Measurements from ENCODE around the gene PIK3R5. TPM values are rescaled to one million over a fixed set of nuclear protein-coding genes. Genes with fewer than 3 reads are reported as not detected.

PIK3R5 gene
- total RNA-seq, 2 experiments from 2014 or later: 153 to 159 TPM

DNA sequence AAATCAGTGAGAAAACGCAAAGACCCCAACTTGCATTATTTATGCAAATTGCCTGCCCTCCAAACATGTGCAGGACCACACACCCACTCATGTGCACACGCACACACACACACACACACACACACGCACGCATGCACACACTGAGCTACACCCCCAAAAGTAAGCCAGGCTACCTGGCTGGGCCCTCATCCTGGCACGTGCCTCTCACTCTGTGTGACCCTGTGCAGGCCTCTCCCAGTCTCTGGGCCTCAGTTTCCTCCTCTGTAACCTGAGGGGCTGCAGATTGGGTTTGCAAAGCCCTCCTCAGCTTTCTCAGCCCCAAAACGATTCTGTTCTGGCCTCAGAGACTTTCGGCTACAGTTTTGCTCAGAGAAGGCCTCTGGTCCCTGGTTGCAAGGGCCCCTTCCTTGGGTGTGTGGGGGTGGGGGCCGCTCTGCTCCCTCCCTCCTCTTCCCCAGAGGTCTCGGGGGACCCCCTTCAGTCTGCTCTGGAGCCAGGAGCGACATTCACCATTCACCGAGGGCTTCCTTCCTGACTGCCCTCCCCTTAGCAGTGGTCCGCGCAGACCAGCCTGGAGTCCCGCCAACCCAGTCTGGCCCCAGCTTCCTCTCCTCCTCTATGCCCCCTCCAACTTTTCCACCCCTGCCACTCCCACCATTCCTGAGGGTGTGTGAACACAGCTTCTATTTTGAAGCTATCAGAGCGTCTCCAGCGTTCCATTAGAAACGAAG, 92.6 kb downstream of the PIK3R5 start:
- no peaks in the 10 kb centered on the region for H3K27me3 ChIP-seq (ENCODE audit: control insufficient read depth in 1 of 2, insufficient read depth in 2 of 2, low read length in 2 of 2)
- intact Hi-C loops (cut with DNase I, micrococcal nuclease): no loop called here
- H3K27ac Mint-ChIP-seq: no peak overlapping the region

GRCh38 chr17:8872036-8872704, 93.3 kb downstream of the PIK3R5 start:
- no peak overlapping the region for H3K27ac Mint-ChIP-seq
- H3K27me3 ChIP-seq (ENCODE audit: control insufficient read depth in 1 of 2, insufficient read depth in 2 of 2, low read length in 2 of 2): no peaks in the 10 kb centered on the region
- CTCF ChIA-PET: no interaction called here
- peaks cover 9% of the 10 kb centered on the region for H3K4me1 ChIP-seq (ENCODE audit: insufficient read depth, low read length)
- TF ChIP-seq, protein P1, sequence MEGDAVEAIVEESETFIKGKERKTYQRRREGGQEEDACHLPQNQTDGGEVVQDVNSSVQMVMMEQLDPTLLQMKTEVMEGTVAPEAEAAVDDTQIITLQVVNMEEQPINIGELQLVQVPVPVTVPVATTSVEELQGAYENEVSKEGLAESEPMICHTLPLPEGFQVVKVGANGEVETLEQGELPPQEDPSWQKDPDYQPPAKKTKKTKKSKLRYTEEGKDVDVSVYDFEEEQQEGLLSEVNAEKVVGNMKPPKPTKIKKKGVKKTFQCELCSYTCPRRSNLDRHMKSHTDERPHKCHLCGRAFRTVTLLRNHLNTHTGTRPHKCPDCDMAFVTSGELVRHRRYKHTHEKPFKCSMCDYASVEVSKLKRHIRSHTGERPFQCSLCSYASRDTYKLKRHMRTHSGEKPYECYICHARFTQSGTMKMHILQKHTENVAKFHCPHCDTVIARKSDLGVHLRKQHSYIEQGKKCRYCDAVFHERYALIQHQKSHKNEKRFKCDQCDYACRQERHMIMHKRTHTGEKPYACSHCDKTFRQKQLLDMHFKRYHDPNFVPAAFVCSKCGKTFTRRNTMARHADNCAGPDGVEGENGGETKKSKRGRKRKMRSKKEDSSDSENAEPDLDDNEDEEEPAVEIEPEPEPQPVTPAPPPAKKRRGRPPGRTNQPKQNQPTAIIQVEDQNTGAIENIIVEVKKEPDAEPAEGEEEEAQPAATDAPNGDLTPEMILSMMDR (IDR thresholded peaks at IDR 0.05): no peak
- no peaks in the 10 kb centered on the region for H3K9me3 ChIP-seq (ENCODE audit: control insufficient read depth in 1 of 2, insufficient read depth in 1 of 2, low read length in 2 of 2)
- H3K27me3 Mint-ChIP-seq: no peaks in the 10 kb centered on the region
- H3K36me3 Mint-ChIP-seq (ENCODE audit: low read depth): no peaks in the 10 kb centered on the region
- peaks cover 21% of the 10 kb centered on the region for H3K4me1 Mint-ChIP-seq (ENCODE audit: low read depth)
- H3K9me3 Mint-ChIP-seq: no peaks in the 10 kb centered on the region
- ATAC-seq (ENCODE audit: poor library complexity) (no peak), DNase-seq (peak in 1 of 14 experiments; percentile 5)
- no peak overlapping the region for H3K4me3 ChIP-seq (ENCODE audit: low read length)
- intact Hi-C loops (cut with DNase I, micrococcal nuclease): no loop called here
- POLR2A ChIA-PET: no interaction called here
- H3K36me3 ChIP-seq (ENCODE audit: insufficient read depth, low read length): no peaks in the 10 kb centered on the region
- no peak overlapping the region for H3K4me3 Mint-ChIP-seq
- H3K27ac ChIP-seq (ENCODE audit: low read depth in 1 of 2, low read length in 2 of 2): no peak overlapping the region

More for the DNA sequence above, 92.6 kb downstream of the PIK3R5 start:
- Mint-ChIP-seq H3K4me3 (no peak overlapping the region), H3K27me3 (no peaks in the 10 kb centered on the region), H3K36me3 (ENCODE audit: low read depth) (peaks cover 7% of the 10 kb centered on the region), H3K4me1 (ENCODE audit: low read depth) (peaks cover 14% of the 10 kb centered on the region), H3K9me3 (no peaks in the 10 kb centered on the region)
- Histone ChIP-seq H3K36me3 (ENCODE audit: insufficient read depth, low read length) (peaks cover 3% of the 10 kb centered on the region), H3K4me3 (ENCODE audit: low read length) (no peak overlapping the region), H3K27ac (ENCODE audit: low read depth in 1 of 2, low read length in 2 of 2) (no peak overlapping the region), H3K4me1 (ENCODE audit: insufficient read depth, low read length) (peaks cover 2% of the 10 kb centered on the region), H3K9me3 (ENCODE audit: control insufficient read depth in 1 of 2, insufficient read depth in 1 of 2, low read length in 2 of 2) (no peaks in the 10 kb centered on the region)
- ChIA-PET POLR2A (no interaction called here), CTCF (no interaction called here)
- DNase-seq (peak in 1 of 14 experiments; percentile 10), ATAC-seq (ENCODE audit: poor library complexity) (no peak)
- TF ChIP-seq, protein P1 (IDR thresholded peaks at IDR 0.05): no peak

DNA sequence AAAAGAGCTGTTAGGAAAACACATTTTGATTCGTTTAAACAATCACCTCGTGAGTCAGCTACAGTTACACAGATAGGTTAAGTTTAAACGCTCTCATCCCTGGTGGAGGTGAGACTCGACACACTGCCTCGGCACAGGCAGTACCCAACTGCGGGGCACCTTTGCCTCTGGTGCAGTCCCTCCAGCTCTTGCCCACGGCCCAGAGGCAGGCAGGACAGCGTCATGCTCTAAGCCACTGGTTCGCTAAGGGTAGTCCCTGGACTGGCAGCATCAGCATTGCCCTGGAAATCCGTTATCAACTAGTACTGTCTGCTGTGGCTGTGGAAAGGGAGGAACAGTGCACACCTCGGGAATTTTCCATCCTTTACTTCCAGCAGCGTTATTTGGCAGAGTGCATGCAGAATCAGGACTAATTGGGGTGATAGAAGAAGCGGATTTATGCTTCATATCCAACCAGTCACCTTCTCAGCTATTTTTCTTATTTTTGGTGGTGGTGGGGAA, 94.4 kb downstream of the PIK3R5 start:
- H3K27me3 ChIP-seq (ENCODE audit: control insufficient read depth in 1 of 2, insufficient read depth in 2 of 2, low read length in 2 of 2): no peaks in the 10 kb centered on the region
- H3K4me1 ChIP-seq (ENCODE audit: insufficient read depth, low read length): peaks cover 17% of the 10 kb centered on the region
- no peaks in the 10 kb centered on the region for H3K9me3 Mint-ChIP-seq
- no peak overlapping the region for H3K27ac ChIP-seq (ENCODE audit: low read depth in 1 of 2, low read length in 2 of 2)
- H3K9me3 ChIP-seq (ENCODE audit: control insufficient read depth in 1 of 2, insufficient read depth in 1 of 2, low read length in 2 of 2): no peaks in the 10 kb centered on the region
- TF ChIP-seq, protein P1 (IDR thresholded peaks at IDR 0.05): no peak
- DNase-seq: peak in 1 of 14 experiments; percentile 5
- H3K4me3 Mint-ChIP-seq: no peak overlapping the region
- no peaks in the 10 kb centered on the region for H3K36me3 ChIP-seq (ENCODE audit: insufficient read depth, low read length)
- ChIA-PET CTCF (no interaction called here), POLR2A (no interaction called here)
- ATAC-seq (ENCODE audit: poor library complexity): no peak
- intact Hi-C loops (cut with DNase I, micrococcal nuclease): no loop called here
- H3K27me3 Mint-ChIP-seq: no peaks in the 10 kb centered on the region
- H3K4me3 ChIP-seq (ENCODE audit: low read length): no peak overlapping the region
- H3K4me1 Mint-ChIP-seq (ENCODE audit: low read depth): peaks cover 29% of the 10 kb centered on the region
- no peak overlapping the region for H3K27ac Mint-ChIP-seq
- H3K36me3 Mint-ChIP-seq (ENCODE audit: low read depth): no peaks in the 10 kb centered on the region

All from CD4-positive, alpha-beta T cell (primary cell).